HepG2 (cell line): Measurements from ENCODE around the gene BTBD7. TPM values are rescaled to one million over a fixed set of nuclear protein-coding genes. Genes with fewer than 3 reads are reported as not detected.

ENCODE experiments used
- CBX2 ChIP-seq, 2 experiments: fragments of 200-600 bp in 1 of 2; sonication (generic); formaldehyde crosslinking in 1 of 2; IDR thresholded peaks; 2 replicates each; pipeline versions ENCODE4 v1.7.0 to v1.8.1; 2018 to 2022; ENCODE audit warnings: low read depth in 2 of 2, low read length in 1 of 2, mild to moderate bottlenecking in 1 of 2, missing genetic modification reagents in 1 of 2
- ETV5 ChIP-seq: IDR thresholded peaks from 2 replicates; pipeline ENCODE4 v1.6.1; 2018; ENCODE audit warnings: missing biosample characterization, missing genetic modification reagents, inconsistent platforms, borderline replicate concordance
- FOXJ3 ChIP-seq: sonication (generic); formaldehyde crosslinking; IDR thresholded peaks from 2 replicates; pipeline ENCODE4 v1.4.0; 2020; ENCODE audit warnings: missing genetic modification reagents, mild to moderate bottlenecking, borderline replicate concordance
- GABPA ChIP-seq, 2 experiments: IDR thresholded peaks; 2 replicates each; pipeline ENCODE4 v1.6.1; 2011 to 2016; ENCODE audit warnings: low read depth in 2 of 2, low read length in 1 of 2, missing biosample characterization in 1 of 2, missing genetic modification characterization in 1 of 2
- GZF1 ChIP-seq: sonication (generic); formaldehyde crosslinking; IDR thresholded peaks from 2 replicates; pipeline ENCODE4 v1.5.1; 2020; ENCODE audit warnings: mild to moderate bottlenecking, missing genetic modification reagents
- HIC2 ChIP-seq: sonication (generic); formaldehyde crosslinking; IDR thresholded peaks from 2 replicates; pipeline ENCODE4 v1.9.0; 2022; ENCODE audit warnings: low read depth, missing genetic modification reagents
- NFAT5 ChIP-seq: sonication (generic); formaldehyde crosslinking; IDR thresholded peaks from 2 replicates; pipeline ENCODE4 v1.4.0; 2020; ENCODE audit warnings: missing genetic modification reagents
- NPAS2 ChIP-seq: sonication (generic); formaldehyde crosslinking; IDR thresholded peaks from 2 replicates; pipeline ENCODE4 v1.8.0; 2022; ENCODE audit warnings: mild to moderate bottlenecking, missing genetic modification reagents, borderline replicate concordance
- PHB2 ChIP-seq: fragments of 450-650 bp; IDR thresholded peaks from 2 replicates; pipeline ENCODE4 v1.6.1; 2018; ENCODE audit not compliant: partially characterized antibody
- SRSF1 ChIP-seq: fragments of 200-400 bp; formaldehyde crosslinking; optimal IDR thresholded peaks from 2 replicates; pipeline ENCODE3; 2017; ENCODE audit warnings: mild to moderate bottlenecking, low read depth, low read length, moderate library complexity
- YY1 ChIP-seq: IDR thresholded peaks from 2 replicates; pipeline ENCODE4 v1.6.1; 2011; ENCODE audit warnings: low read length, low read depth, moderate library complexity, mild to moderate bottlenecking; ENCODE audit not compliant: insufficient read depth, insufficient replicate concordance
- ZBTB37 ChIP-seq: sonication (generic); formaldehyde crosslinking; IDR thresholded peaks from 2 replicates; pipeline ENCODE4 v1.4.0; 2020; ENCODE audit warnings: mild to moderate bottlenecking, missing genetic modification reagents
- ZFY ChIP-seq: sonication (generic); formaldehyde crosslinking; IDR thresholded peaks from 2 replicates; pipeline ENCODE4 v1.4.0; 2020; ENCODE audit warnings: missing genetic modification reagents
- ZNF292 ChIP-seq: sonication (generic); formaldehyde crosslinking; IDR thresholded peaks from 2 replicates; pipeline ENCODE4 v1.8.1; 2022; ENCODE audit warnings: mild to moderate bottlenecking, low read depth, missing genetic modification reagents, borderline replicate concordance
- ZNF333 ChIP-seq: sonication (generic); formaldehyde crosslinking; IDR thresholded peaks from 2 replicates; pipeline ENCODE4 v1.4.0; 2020; ENCODE audit warnings: mild to moderate bottlenecking, missing genetic modification reagents, borderline replicate concordance
- ZNF501 ChIP-seq: sonication (generic); formaldehyde crosslinking; IDR thresholded peaks from 2 replicates; pipeline ENCODE4 v1.5.1; 2020; ENCODE audit warnings: mild to moderate bottlenecking, moderate library complexity, missing genetic modification reagents
- ZNF550 ChIP-seq: sonication (generic); formaldehyde crosslinking; IDR thresholded peaks from 2 replicates; pipeline ENCODE4 v1.4.0; 2020; ENCODE audit warnings: mild to moderate bottlenecking, missing genetic modification reagents, borderline replicate concordance
- ZNF552 ChIP-seq: sonication (generic); formaldehyde crosslinking; IDR thresholded peaks from 2 replicates; pipeline ENCODE4 v1.9.0; 2022; ENCODE audit warnings: missing genetic modification reagents, mild to moderate bottlenecking, borderline replicate concordance
- ZNF616 ChIP-seq: sonication (generic); formaldehyde crosslinking; IDR thresholded peaks from 2 replicates; pipeline ENCODE4 v1.5.0; 2020; ENCODE audit warnings: low read depth, mild to moderate bottlenecking, missing genetic modification reagents
- ZNF780A ChIP-seq: sonication (generic); formaldehyde crosslinking; IDR thresholded peaks from 2 replicates; pipeline ENCODE4 v1.8.0; 2022; ENCODE audit warnings: mild to moderate bottlenecking, missing genetic modification reagents, moderate library complexity
- polyA plus RNA-seq, 8 experiments: library from polyadenylated mRNA; depleted of rRNA in 3 of 8; stranded (reverse) in 7 of 8; unstranded in 1 of 8; fragments of >200 nt; fragmentation: Illumina TruSeq in 4 of 8; extraction: Trizol in 4 of 8; gene quantifications; 2 replicates each; pipeline versions ENCODE4 v1.2.1 to v1.2.3, GENCODE V29; 2011 to 2016; ENCODE audit warnings: low read depth in 4 of 8, missing spikeins in 1 of 8, mixed read lengths in 1 of 8; ENCODE audit not compliant: insufficient read depth in 1 of 8
- total RNA-seq, 5 experiments: library from RNA; depleted of rRNA; stranded (reverse); fragments of >200 nt; fragmentation: Illumina TruSeq; extraction: Trizol; gene quantifications; 2 replicates each; pipeline ENCODE4 v1.2.3, GENCODE V29; 2016; ENCODE audit warnings: low read depth in 1 of 5

Gene BTBD7
- total and polyA plus RNA-seq, 2 of the 13 experiments (the other 11 are each of a cell fraction or from before 2014, with no cell fraction given): 11.6 to 15.2 TPM

GRCh38 chr14:93206793-93207467 lies 125.9 kb downstream of the BTBD7 start, which contains the start of the genes GON7 and UBR7 (continued):
- TF ChIP-seq PHB2 (no peak), ZNF501 (CRISPR knock-in tag) (0 out of 2 replicates have a peak, but pooled peaks have one; percentile 58), ZNF552 (CRISPR knock-in tag) (0 out of 2 replicates have a peak, but pooled peaks have one; percentile 54), ETV5 (CRISPR knock-in tag) (peak; percentile 91), ZNF292 (CRISPR knock-in tag) (no peak; the same call in 1 of the 2 replicates), HIC2 (no peak; the same call in 1 of the 2 replicates), NFAT5 (CRISPR knock-in tag) (0 out of 2 replicates have a peak, but pooled peaks have one; percentile 10), ZBTB37 (CRISPR knock-in tag) (0 out of 2 replicates have a peak, but pooled peaks have one; percentile 45), ZNF616 (CRISPR knock-in tag) (0 out of 2 replicates have a peak, but pooled peaks have one; percentile 13), FOXJ3 (CRISPR knock-in tag) (peak; percentile 57), ZNF333 (CRISPR knock-in tag) (0 out of 2 replicates have a peak, but pooled peaks have one; percentile 35), NPAS2 (CRISPR knock-in tag) (no peak), CBX2 (IDR thresholded peaks at IDR 0.05; ENCODE audit: low read depth, low read length) (no peak), CBX2 (CRISPR knock-in tag; IDR thresholded peaks at IDR 0.05; ENCODE audit: low read depth) (no peak), ZFY (CRISPR knock-in tag) (peak; percentile 78), GZF1 (CRISPR knock-in tag) (peak; percentile 65; the same call in 1 of the 2 replicates), ZNF550 (CRISPR knock-in tag) (no peak), YY1 (peak; percentile 63), SRSF1 (peak; percentile 67), ZNF780A (CRISPR knock-in tag) (no peak), GABPA (IDR thresholded peaks at IDR 0.05; ENCODE audit: low read depth, low read length) (peak; percentile 92), GABPA (CRISPR knock-in tag; IDR thresholded peaks at IDR 0.05; ENCODE audit: low read depth) (peak; percentile 95)
